AG10803 (cell line): ENCODE measurements around the gene EEIG1.

Experiments used
- DNase-seq: peaks from one replicate; pipeline ENCODE4 v3.0.0; 2010; ENCODE audit warnings: low read depth
- H3K4me3 ChIP-seq: 2 replicates; pipeline ENCODE4 v1.5.1; 2011; ENCODE audit warnings: mild to moderate bottlenecking, low read length, control low read depth
- CTCF ChIP-seq: conservative IDR thresholded peaks from 2 replicates; pipeline ENCODE4 v1.5.1; 2011; ENCODE audit warnings: mild to moderate bottlenecking, low read length, control low read depth, inconsistent platforms

Gene EEIG1

GRCh38 chr9:128001151-128001778 lies 20.5 kb upstream of the EEIG1 start:
- TF ChIP-seq CTCF, result no peak; the same call in 1 of the 2 replicates
- DNase-seq, result no peak
- no peak overlapping the region for H3K4me3 ChIP-seq

GRCh38 chr9:127999461-127999860 lies 18.7 kb upstream of the EEIG1 start:
- no peak for DNase-seq
- H3K4me3 ChIP-seq, result no peak overlapping the region
- no peak for TF ChIP-seq CTCF

GRCh38 chr9:127993721-127994120 lies 12.9 kb upstream of the EEIG1 start:
- TF ChIP-seq CTCF, result no peak
- no peak overlapping the region for H3K4me3 ChIP-seq
- DNase-seq, result no peak

GRCh38 chr9:127991757-127992274 lies 11.0 kb upstream of the EEIG1 start:
- no peak for TF ChIP-seq CTCF

GRCh38 chr9:127991017-127991756 lies 10.4 kb upstream of the EEIG1 start:
- H3K4me3 ChIP-seq, result no peak overlapping the region
- no peak for TF ChIP-seq CTCF
- no peak for DNase-seq

More at GRCh38 chr9:127991757-127992274, 11.0 kb upstream of the EEIG1 start:
- DNase-seq, result no peak
- H3K4me3 ChIP-seq, result no peak overlapping the region

- no peak overlapping the region for H3K4me3 ChIP-seq
- no peak for DNase-seq
- no peak for TF ChIP-seq CTCF
Observed at GRCh38 chr9:127990554-127990953, 9.8 kb upstream of the EEIG1 start.

- no peak for TF ChIP-seq CTCF
- no peak overlapping the region for H3K4me3 ChIP-seq
- no peak for DNase-seq
Observed at GRCh38 chr9:127989094-127989493, 8.3 kb upstream of the EEIG1 start.
